Measurements from ENCODE around the gene USP36.
"Not testable (repeated sequence)": the region's sequence is repeated elsewhere in the genome, so short reads cannot be mapped to it uniquely, and the experiment has no call there.

DNA sequence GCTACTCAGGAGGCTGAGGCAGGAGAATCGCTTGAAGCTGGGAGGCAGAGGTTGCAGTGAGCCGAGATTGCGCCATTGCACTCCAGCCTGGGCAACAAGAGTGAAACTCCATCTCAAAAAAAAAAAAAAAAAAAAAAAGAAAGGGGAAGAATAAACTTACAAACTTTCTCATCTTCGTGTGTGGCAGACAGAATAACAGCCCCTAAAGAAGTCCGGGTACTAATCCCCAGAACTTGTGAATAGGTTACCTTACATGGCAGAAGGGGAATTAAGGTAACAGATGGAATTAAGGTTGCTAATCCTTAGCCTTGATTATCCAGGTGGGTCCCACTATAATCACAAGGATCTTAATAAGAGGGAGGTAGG is 61.3 kb downstream of the USP36 start:
- TF ChIP-seq, protein P1, sequence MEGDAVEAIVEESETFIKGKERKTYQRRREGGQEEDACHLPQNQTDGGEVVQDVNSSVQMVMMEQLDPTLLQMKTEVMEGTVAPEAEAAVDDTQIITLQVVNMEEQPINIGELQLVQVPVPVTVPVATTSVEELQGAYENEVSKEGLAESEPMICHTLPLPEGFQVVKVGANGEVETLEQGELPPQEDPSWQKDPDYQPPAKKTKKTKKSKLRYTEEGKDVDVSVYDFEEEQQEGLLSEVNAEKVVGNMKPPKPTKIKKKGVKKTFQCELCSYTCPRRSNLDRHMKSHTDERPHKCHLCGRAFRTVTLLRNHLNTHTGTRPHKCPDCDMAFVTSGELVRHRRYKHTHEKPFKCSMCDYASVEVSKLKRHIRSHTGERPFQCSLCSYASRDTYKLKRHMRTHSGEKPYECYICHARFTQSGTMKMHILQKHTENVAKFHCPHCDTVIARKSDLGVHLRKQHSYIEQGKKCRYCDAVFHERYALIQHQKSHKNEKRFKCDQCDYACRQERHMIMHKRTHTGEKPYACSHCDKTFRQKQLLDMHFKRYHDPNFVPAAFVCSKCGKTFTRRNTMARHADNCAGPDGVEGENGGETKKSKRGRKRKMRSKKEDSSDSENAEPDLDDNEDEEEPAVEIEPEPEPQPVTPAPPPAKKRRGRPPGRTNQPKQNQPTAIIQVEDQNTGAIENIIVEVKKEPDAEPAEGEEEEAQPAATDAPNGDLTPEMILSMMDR (IDR thresholded peaks at IDR 0.05) = not testable (repeated sequence)
- TF ChIP-seq POLR2A, POLR2AphosphoS5 (IDR thresholded peaks at IDR 0.05): not testable (repeated sequence)

All from breast epithelium (tissue), 3 donors.